GM19240 (cell line): ENCODE data around the gene TMEM41B.
"Not testable (repeated sequence)": the region's sequence is repeated elsewhere in the genome, so short reads cannot be mapped to it uniquely, and the experiment has no call there.

ENCODE experiments used
- DNase-seq: peaks from one replicate; pipeline ENCODE4 v3.0.0; 2011; ENCODE audit warnings: low spot score; ENCODE audit not compliant: insufficient read length

The TMEM41B gene

GRCh38 chr11:9260838-9261146 lies 53.6 kb downstream of the TMEM41B start:
- DNase-seq: not testable (repeated sequence)

GRCh38 chr11:9259981-9260837 lies 54.2 kb downstream of the TMEM41B start:
- no peak for DNase-seq

DNA sequence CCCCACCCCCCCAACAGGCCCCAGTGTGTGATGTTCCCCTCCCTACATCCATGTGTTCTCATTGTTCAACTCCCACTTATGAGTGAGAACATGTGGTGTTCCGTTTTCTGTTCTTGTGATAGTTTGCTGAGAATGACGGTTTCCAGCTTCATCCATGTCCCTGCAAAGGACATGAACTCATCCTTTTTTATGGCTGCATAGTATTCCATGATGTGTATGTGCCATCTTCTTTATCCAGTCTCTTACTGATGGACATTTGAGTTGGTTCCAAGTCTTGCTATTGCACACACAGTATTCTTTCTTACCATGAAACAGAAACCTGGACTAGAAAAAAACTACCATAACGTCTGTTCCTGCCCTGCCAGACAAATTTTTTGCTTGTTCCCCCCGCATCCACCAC lies 56.1 kb downstream of the TMEM41B start:
- not testable (repeated sequence) for DNase-seq

DNA sequence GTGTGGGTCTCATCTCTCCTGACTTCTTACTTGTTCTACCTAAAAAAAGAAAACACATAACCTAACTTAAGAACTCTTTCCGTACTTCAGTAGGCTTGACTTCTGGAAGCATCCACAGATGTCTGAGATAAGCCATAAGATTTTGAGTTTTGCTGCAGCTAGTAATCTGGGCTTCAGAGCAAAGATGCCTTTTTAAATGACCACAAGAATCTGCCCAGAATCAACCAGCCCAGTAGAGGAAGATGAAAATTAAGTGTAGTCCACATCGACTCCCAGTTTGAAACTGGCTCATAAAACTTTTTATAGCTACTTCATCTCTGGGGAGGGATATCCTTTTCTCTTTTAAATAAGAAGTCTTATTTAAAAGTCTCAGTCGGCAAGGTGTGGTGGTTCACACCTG lies 60.0 kb downstream of the TMEM41B start:
- DNase-seq: no peak

DNA sequence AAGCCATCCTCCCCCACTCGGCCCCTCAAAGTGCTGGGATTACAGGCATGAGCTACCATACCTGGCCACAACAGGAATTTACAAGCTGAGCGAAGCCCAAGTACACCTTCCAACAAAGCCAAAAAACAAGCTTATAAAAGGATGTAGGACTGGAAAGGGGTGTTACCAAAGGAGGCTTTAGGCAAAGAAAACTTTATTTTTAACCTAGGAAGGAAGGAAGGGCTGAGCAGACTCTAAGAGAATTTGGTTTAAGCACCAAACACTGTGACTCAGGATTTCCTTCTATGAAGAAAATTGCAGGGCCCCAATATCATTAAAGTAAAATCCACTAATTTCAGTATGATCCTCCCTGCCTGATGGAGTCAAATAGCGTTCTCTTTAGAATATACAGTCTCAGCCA lies 61.3 kb downstream of the TMEM41B start:
- DNase-seq: no peak

- DNase-seq: no peak
Measured at GRCh38 chr11:9251311-9251710, 63.1 kb downstream of the TMEM41B start.

DNA sequence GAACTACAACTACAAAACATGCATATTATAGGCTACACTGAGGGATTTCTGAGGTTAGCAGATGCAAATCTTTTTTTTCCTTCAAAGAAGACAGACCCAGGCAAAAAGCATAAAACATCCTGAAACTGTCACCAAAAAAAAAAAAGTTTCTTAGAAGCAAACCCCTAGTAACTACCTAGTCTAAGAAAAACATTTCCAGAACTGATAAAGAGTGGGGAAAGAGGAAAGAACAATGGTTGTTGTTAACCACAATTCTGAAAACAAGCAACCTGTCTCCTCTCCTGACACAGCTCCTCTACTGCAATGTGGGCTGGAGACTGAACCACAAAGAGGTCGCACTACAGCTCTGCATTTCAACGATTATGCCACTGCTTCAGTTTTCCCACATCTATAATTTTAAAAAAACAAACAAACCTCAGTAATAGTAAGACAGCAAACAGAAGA lies 64.2 kb downstream of the TMEM41B start:
- DNase-seq: no peak

- no peak for DNase-seq
Measured at GRCh38 chr11:9249252-9249651, 65.1 kb downstream of the TMEM41B start.

DNA sequence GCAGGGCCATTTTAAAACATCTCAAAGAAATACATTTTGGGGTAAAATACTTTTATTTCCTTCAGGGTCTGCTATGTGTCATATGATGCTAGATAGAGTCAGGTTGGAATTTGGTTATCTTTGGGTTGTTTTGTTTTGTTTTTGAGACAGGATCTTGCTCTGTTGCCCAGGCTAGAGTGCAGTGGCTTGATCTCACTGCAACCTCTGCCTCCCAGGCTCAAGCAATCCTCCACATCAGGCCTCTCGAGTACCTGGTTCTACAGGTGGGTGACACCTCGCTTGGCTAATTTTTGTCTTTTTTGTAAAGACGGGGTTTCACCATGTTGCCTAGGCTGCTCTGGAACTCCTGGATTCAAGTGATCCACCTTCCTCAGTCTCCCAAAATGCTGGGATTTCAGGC lies 66.5 kb downstream of the TMEM41B start:
- DNase-seq: no peak

DNA sequence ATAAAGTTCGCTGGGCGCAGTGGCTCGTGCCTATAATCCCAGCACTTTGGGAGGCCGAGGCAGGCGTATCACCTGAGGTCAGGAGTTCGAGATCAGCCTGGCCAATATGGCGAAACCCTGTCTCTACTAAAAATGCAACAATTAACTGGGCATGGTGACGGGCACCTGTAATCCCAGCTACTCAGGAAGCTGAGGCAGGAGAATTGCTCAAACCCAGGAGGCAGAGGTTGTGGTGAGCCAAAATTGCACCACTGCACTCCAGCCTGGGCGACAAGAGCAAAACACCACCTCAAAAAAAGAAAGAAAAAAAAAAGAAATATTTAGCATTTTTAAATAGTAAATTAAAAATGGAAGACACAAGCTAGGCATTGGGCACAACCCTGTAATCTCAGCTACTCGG lies 78.2 kb downstream of the TMEM41B start:
- DNase-seq: not testable (repeated sequence)

GRCh38 chr11:9232482-9232881 lies 81.9 kb downstream of the TMEM41B start:
- no peak for DNase-seq

- no peak for DNase-seq
Measured at GRCh38 chr11:9231848-9232177, 82.6 kb downstream of the TMEM41B start.
